ENCODE results near the gene TIRAP. TPM values are rescaled to one million over a fixed set of nuclear protein-coding genes. Genes with fewer than 3 reads are reported as not detected.

TIRAP gene
- total and polyA plus RNA-seq, 9 of the 15 experiments (the other 6 are each of a cell fraction or from before 2014, with no cell fraction given), result 0.60 to 8.7 (median 3.7) TPM

- Histone ChIP-seq H4K20me1 (replicated peaks; ENCODE audit: control insufficient read depth, insufficient read depth, low read length) (no peaks in the 10 kb centered on the region), H3K27me3 (ENCODE audit: control insufficient read depth in 2 of 2, insufficient read depth in 2 of 2, low read length in 2 of 2) (no peaks in the 10 kb centered on the region), H3K4me2 (ENCODE audit: insufficient read depth, low read length) (no peak overlapping the region), H3K79me2 (ENCODE audit: control insufficient read depth, insufficient read depth, low read length) (no peaks in the 10 kb centered on the region), H3K4me3 (no peak overlapping the region), H3K9ac (ENCODE audit: insufficient read depth in 1 of 2, low read depth in 2 of 2, low read length in 2 of 2) (no peak overlapping the region), H3K36me3 (ENCODE audit: control insufficient read depth, insufficient read depth, low read length) (peaks cover 42% of the 10 kb centered on the region; the same call in 2 of the 3 replicates), H3K9me1 (ENCODE audit: control insufficient read depth, insufficient read depth, low read length) (no peaks in the 10 kb centered on the region), H2AFZ (ENCODE audit: low read depth, low read length) (no peak overlapping the region), H3K9me3 (replicated peaks; ENCODE audit: control insufficient read depth, insufficient read depth, low read depth, low read length) (no peaks in the 10 kb centered on the region), H3K27ac (ENCODE audit: extremely low read depth, low read depth, low read length) (no peak overlapping the region), H3K4me1 (replicated peaks in 1 of 2; ENCODE audit: control insufficient read depth in 2 of 2, insufficient read depth in 2 of 2, low read length in 2 of 2) (no peaks in the 10 kb centered on the region)
- DNase-seq (ENCODE audit: extremely low read depth in 1 of 4, low spot score in 3 of 4) (no peak), ATAC-seq (no peak), FAIRE-seq (no peak)
- CTCF ChIA-PET (ENCODE audit: low intra/inter-chr PET ratio), result no interaction called here
- 91% methylated on average over 2 of the region's 2 CpGs for WGBS (ENCODE audit: insufficient coverage, low coverage, missing lambda C conversion rate)
- in situ Hi-C loops (cut with MboI) (no loop called here), intact Hi-C loops (cut with micrococcal nuclease) (no loop called here)
- BruUV-seq (replicated peaks), result no TSS peak
- POLR2A ChIA-PET, result interaction anchor here (1.0 kb wide), 1 partner anchor 12 kb away, joined by 3 read pairs; no protein-coding TSS in a partner anchor
- no peak for TF ChIP-seq KHSRP (IDR thresholded peaks at IDR 0.05)
- TF ChIP-seq ZNF143 (CRISPR knock-in tag; IDR thresholded peaks at IDR 0.05), result no peak
- TF ChIP-seq ZNF764 (CRISPR knock-in tag; IDR thresholded peaks at IDR 0.05; ENCODE audit: low read depth), result no peak
- no peak for TF ChIP-seq KAT7 (CRISPR knock-in tag; IDR thresholded peaks at IDR 0.05; ENCODE audit: borderline replicate concordance)
- no peak for TF ChIP-seq ADNP (tag; IDR thresholded peaks at IDR 0.05)
- no peak for TF ChIP-seq NFE2 (IDR thresholded peaks at IDR 0.05; ENCODE audit: low read depth)
- TF ChIP-seq NR2C1 (IDR thresholded peaks at IDR 0.05), result no peak
- no peak for TF ChIP-seq NR2C1 (tag; IDR thresholded peaks at IDR 0.05)
- TF ChIP-seq MECOM (CRISPR knock-in tag; IDR thresholded peaks at IDR 0.05), result no peak
- TF ChIP-seq, protein P1, sequence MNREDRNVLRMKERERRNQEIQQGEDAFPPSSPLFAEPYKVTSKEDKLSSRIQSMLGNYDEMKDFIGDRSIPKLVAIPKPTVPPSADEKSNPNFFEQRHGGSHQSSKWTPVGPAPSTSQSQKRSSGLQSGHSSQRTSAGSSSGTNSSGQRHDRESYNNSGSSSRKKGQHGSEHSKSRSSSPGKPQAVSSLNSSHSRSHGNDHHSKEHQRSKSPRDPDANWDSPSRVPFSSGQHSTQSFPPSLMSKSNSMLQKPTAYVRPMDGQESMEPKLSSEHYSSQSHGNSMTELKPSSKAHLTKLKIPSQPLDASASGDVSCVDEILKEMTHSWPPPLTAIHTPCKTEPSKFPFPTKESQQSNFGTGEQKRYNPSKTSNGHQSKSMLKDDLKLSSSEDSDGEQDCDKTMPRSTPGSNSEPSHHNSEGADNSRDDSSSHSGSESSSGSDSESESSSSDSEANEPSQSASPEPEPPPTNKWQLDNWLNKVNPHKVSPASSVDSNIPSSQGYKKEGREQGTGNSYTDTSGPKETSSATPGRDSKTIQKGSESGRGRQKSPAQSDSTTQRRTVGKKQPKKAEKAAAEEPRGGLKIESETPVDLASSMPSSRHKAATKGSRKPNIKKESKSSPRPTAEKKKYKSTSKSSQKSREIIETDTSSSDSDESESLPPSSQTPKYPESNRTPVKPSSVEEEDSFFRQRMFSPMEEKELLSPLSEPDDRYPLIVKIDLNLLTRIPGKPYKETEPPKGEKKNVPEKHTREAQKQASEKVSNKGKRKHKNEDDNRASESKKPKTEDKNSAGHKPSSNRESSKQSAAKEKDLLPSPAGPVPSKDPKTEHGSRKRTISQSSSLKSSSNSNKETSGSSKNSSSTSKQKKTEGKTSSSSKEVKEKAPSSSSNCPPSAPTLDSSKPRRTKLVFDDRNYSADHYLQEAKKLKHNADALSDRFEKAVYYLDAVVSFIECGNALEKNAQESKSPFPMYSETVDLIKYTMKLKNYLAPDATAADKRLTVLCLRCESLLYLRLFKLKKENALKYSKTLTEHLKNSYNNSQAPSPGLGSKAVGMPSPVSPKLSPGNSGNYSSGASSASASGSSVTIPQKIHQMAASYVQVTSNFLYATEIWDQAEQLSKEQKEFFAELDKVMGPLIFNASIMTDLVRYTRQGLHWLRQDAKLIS (CRISPR knock-in tag; IDR thresholded peaks at IDR 0.05), result no peak
- no peak for TF ChIP-seq ERF (CRISPR knock-in tag; IDR thresholded peaks at IDR 0.05)
- no peak for TF ChIP-seq PHB2 (IDR thresholded peaks at IDR 0.05; ENCODE audit: low read depth)
- no peak for TF ChIP-seq ZNF324 (CRISPR knock-in tag; IDR thresholded peaks at IDR 0.05)
- TF ChIP-seq ZNF655 (CRISPR knock-in tag; IDR thresholded peaks at IDR 0.05), result no peak
- TF ChIP-seq CBX1 (IDR thresholded peaks at IDR 0.05; ENCODE audit: low read depth), result no peak
- no peak for TF ChIP-seq NFXL1 (CRISPR knock-in tag; IDR thresholded peaks at IDR 0.05)
- no peak for TF ChIP-seq ZNF696 (CRISPR knock-in tag; conservative IDR thresholded peaks at IDR 0.05)
- TF ChIP-seq SETDB1 (IDR thresholded peaks at IDR 0.05; ENCODE audit: low read length), result no peak
- TF ChIP-seq TCF7 (IDR thresholded peaks at IDR 0.05; ENCODE audit: borderline replicate concordance), result no peak
- no peak for TF ChIP-seq RBM39 (optimal IDR thresholded peaks at IDR 0.05; ENCODE audit: low read depth, low read length)
Measured at GRCh38 chr11:126246636-126247035, 36.3 kb upstream of the TIRAP start.

Measured in K562 (cell line).